Ishikawa (cell line): ENCODE results near the gene BCAR1.

ENCODE experiments used
- CEBPB ChIP-seq: IDR thresholded peaks from 2 replicates; pipeline ENCODE4 v1.6.1; 2012
- CREB1 ChIP-seq: IDR thresholded peaks from 2 replicates; pipeline ENCODE4 v1.6.1; 2012; ENCODE audit warnings: low read depth
- EGR1 ChIP-seq: IDR thresholded peaks from 2 replicates; pipeline ENCODE4 v1.6.1; 2012
- EP300 ChIP-seq: IDR thresholded peaks from 2 replicates; pipeline ENCODE4 v1.6.1; 2012; ENCODE audit warnings: borderline replicate concordance
- FOXM1 ChIP-seq: IDR thresholded peaks from 2 replicates; pipeline ENCODE4 v1.6.1; 2012; ENCODE audit warnings: low read depth, borderline replicate concordance
- NFIC ChIP-seq: IDR thresholded peaks from 2 replicates; pipeline ENCODE4 v1.6.1; 2012
- RAD21 ChIP-seq: IDR thresholded peaks from 2 replicates; pipeline ENCODE4 v1.6.1; 2012; ENCODE audit warnings: low read depth
- TAF1 ChIP-seq: IDR thresholded peaks from 2 replicates; pipeline ENCODE4 v1.6.1; 2012; ENCODE audit warnings: low read depth, mild to moderate bottlenecking
- TCF12 ChIP-seq: IDR thresholded peaks from 2 replicates; pipeline ENCODE4 v1.6.1; 2012; ENCODE audit warnings: low read depth
- TEAD4 ChIP-seq: IDR thresholded peaks from 2 replicates; pipeline ENCODE4 v1.6.1; 2012
- YY1 ChIP-seq: IDR thresholded peaks from 2 replicates; pipeline ENCODE4 v1.6.1; 2012; ENCODE audit warnings: low read depth
- ZBTB7A ChIP-seq: IDR thresholded peaks from 2 replicates; pipeline ENCODE4 v1.6.1; 2012; ENCODE audit warnings: low read depth
- TF ChIP-seq, protein P1 (sequence below): IDR thresholded peaks from 2 replicates; pipeline ENCODE4 v1.6.1; 2012
- TF ChIP-seq, protein P2 (sequence below): IDR thresholded peaks from 2 replicates; pipeline ENCODE4 v1.6.1; 2012; ENCODE audit warnings: low read depth, mild to moderate bottlenecking
- TF ChIP-seq, protein P3 (sequence below): IDR thresholded peaks from 2 replicates; pipeline ENCODE4 v1.6.1; 2012

The BCAR1 gene

DNA sequence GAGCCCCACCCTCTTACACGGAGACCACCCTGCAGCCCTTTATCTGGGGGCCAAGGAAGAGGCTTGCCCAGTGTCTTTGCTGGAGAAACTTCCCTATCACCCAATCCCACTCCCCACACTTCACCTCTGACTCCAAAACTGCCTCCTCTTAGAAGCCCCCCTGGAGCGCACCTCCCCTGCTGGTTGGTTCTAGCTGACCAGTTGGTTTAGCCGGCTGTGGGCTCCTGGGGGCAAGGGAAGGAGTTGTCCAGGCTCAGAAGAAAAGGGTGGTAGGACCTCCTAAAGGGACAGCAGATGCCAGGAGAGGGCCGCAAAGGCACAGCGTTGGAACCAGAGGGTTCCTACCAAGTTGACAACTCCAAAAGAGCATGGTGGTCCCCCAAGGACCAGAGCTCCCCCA, 2.0 kb downstream of the BCAR1 start:
- TF ChIP-seq TAF1 = no peak

DNA sequence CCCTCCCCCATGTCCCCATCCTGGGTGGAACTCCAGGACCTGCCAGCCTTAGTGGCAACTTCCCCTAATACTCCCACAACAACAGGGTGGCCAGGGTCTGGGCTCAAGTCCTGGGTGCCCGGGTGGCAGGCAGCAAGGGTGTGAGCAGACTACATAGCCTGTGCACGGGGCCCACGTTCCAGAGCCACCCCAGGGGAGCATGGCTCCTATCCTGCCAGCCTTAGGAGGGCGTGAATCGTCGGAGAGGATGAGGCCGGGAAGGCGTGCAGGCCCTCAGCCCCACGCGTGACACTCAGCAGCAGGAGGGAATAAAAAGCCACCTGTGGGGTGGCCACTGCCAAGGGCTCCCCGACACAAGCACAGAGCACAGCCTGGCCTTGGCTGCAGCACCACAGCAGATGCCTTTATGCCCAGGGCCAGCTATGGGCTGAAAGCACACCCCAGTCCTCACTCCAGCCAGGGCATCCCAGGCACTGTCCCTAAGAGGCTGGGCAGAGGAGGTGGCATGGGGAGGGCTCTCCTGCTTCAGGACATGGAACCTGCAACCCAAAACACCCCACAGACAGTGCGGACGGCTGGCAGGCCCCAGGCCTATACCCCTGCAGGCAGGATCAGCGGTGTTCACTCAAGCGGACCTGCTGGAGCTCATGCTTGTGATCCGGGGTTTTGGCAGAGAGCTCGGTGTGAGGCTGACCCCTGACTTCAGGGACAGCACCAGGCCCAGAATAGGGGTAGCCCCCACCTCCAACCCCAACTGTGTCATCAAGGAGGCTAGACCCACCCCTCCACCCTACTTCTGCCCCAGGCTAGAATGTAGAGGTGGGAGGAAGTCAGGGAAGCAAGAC, 2.7 kb downstream of the BCAR1 start:
- no peak for TF ChIP-seq EP300

DNA sequence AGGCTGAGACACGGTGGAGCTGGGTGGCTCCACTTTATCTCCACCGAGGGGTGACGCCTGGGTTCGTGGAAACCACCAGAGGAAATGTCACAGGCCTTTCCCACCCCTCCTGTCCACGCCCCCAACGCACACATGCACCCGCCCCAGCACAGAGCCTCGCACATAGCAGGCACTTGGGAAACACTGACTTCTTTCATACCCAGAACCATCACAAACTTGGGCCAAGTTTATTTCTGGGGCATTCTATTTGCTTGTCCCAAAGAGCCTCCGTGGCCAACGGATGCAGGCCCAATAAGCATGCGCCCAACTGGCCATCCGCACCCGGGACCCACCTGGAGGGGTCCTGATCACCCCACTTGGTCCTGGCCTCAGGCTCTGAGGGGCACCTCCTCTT, 3.3 kb downstream of the BCAR1 start:
- TF ChIP-seq RAD21 (no peak), EGR1 (no peak), FOXM1 (no peak), EP300 (no peak), CREB1 (no peak), TCF12 (no peak), CEBPB (no peak), NFIC (no peak), YY1 (no peak), ZBTB7A (no peak), TAF1 (no peak), TEAD4 (no peak)
- TF ChIP-seq, protein P1, sequence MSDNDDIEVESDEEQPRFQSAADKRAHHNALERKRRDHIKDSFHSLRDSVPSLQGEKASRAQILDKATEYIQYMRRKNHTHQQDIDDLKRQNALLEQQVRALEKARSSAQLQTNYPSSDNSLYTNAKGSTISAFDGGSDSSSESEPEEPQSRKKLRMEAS = no peak
- TF ChIP-seq, protein P2, sequence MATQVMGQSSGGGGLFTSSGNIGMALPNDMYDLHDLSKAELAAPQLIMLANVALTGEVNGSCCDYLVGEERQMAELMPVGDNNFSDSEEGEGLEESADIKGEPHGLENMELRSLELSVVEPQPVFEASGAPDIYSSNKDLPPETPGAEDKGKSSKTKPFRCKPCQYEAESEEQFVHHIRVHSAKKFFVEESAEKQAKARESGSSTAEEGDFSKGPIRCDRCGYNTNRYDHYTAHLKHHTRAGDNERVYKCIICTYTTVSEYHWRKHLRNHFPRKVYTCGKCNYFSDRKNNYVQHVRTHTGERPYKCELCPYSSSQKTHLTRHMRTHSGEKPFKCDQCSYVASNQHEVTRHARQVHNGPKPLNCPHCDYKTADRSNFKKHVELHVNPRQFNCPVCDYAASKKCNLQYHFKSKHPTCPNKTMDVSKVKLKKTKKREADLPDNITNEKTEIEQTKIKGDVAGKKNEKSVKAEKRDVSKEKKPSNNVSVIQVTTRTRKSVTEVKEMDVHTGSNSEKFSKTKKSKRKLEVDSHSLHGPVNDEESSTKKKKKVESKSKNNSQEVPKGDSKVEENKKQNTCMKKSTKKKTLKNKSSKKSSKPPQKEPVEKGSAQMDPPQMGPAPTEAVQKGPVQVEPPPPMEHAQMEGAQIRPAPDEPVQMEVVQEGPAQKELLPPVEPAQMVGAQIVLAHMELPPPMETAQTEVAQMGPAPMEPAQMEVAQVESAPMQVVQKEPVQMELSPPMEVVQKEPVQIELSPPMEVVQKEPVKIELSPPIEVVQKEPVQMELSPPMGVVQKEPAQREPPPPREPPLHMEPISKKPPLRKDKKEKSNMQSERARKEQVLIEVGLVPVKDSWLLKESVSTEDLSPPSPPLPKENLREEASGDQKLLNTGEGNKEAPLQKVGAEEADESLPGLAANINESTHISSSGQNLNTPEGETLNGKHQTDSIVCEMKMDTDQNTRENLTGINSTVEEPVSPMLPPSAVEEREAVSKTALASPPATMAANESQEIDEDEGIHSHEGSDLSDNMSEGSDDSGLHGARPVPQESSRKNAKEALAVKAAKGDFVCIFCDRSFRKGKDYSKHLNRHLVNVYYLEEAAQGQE = no peak
- TF ChIP-seq, protein P3, sequence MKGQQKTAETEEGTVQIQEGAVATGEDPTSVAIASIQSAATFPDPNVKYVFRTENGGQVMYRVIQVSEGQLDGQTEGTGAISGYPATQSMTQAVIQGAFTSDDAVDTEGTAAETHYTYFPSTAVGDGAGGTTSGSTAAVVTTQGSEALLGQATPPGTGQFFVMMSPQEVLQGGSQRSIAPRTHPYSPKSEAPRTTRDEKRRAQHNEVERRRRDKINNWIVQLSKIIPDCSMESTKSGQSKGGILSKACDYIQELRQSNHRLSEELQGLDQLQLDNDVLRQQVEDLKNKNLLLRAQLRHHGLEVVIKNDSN = no peak

DNA sequence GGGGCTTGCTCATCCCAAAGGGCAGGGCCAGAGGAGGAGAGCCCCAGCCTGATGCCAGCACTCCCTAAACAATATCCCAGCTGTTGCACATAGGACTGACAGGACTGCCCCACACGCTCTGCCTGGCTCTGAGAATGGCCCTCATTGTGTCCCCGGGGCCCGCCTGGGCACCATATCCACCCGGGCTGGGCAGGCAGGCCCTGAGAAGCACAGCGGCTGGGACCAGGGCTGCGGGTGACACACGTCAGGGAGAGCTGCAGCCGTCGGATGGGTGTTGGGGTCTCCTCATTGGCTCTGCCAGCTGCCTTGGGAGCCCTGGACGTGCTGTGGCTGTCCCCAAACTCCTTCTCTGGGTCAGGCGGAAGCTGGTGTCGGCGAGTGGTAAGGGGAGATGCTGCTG, 4.2 kb downstream of the BCAR1 start:
- TF ChIP-seq TCF12 = no peak
- no peak for TF ChIP-seq YY1
- TF ChIP-seq, protein P2 = no peak
- TF ChIP-seq EP300 = no peak
- no peak for TF ChIP-seq TEAD4
- TF ChIP-seq NFIC = no peak
- TF ChIP-seq RAD21 = no peak
- TF ChIP-seq TAF1 = no peak

DNA sequence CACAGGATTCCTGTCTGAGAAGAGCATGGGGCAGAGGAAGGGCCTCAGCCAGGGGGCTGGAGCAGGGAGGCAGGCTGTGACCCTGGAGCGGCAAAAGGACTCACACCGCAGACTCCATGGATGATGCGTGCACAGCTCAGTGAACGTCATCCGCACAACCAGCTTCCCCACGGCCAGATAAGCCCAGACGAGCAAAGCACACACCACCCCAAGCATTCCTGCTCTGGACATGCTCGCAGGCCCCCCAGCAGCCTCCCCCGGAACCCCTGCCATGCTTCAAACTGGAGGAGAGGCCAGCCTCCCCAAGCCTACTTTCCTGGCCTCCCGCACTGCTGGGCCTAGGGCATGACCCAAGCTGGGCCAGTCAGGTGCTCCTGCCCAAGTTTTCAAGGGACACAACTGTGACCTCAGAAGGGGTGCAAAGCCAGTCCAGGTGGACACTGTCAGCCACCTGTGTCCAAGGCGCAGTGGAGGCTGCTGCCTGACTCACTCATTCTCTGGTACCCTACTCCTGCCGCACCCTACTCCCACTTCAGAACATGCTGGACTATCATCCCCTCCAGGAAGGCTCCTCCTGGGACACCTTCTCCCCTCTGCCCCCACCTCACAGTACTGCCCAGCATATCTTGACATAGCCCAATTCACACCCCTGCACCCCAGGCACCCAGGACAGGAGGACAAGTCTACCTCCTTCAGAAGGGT, 4.8 kb downstream of the BCAR1 start:
- TF ChIP-seq, protein P2 = no peak
- TF ChIP-seq TAF1 (no peak), YY1 (no peak)
